HepG2 (cell line): ENCODE results near the gene FAM114A1. TPM values are rescaled to one million over a fixed set of nuclear protein-coding genes. Genes with fewer than 3 reads are reported as not detected.

Experiments used
- ATAC-seq: fragments of 200-7000 bp; cut with Tn5 transposase; 3 replicates; pipeline ENCODE4 v1.9.1; 2020; ENCODE audit warnings: mild to moderate bottlenecking, moderate library complexity
- BruUV-seq: library from RNA; stranded (reverse); fragments of 400-500 nt; replicated peaks from 2 replicates; lab custom pipeline; 2021; lab: Mats Ljungman, UMichigan
- CTCF ChIA-PET: fragments of 300-600 bp; formaldehyde crosslinking; extraction: SDS; loops from one replicate; lab custom pipeline; 2021; ENCODE audit warnings: low total read pairs, inconsistent platforms, low intra/inter-chr PET ratio; lab: Yijun Ruan, JAX
- POLR2A ChIA-PET: fragments of 350-600 bp; sonication (Branson Sonifier 250); formaldehyde crosslinking; loops from one replicate; lab custom pipeline; 2020; ENCODE audit warnings: antibody characterized with exemption, inconsistent platforms; lab: Yijun Ruan, JAX
- DNase-seq: peaks from one replicate; pipeline ENCODE4 v3.0.0-alpha.2; 2015; ENCODE audit warnings: low spot score
- FAIRE-seq: peaks from 3 replicates; lab custom pipeline; 2011; peaks lifted over from hg19 to GRCh38; lab: Jason Lieb, UNC
- H2AFZ ChIP-seq: one replicate; pipeline ENCODE4 v1.6.1; 2011; ENCODE audit warnings: low read length, inconsistent platforms
- H3K27ac ChIP-seq: fragments of 300-600 bp; 3 replicates; pipeline ENCODE4 v1.8.0; 2011; ENCODE audit warnings: mixed run types, mild to moderate bottlenecking, mixed read lengths, low read length, inconsistent platforms; ENCODE audit not compliant: insufficient read depth; ENCODE audit errors: extremely low read length
- H3K27me3 ChIP-seq, 2 experiments: fragments of 200-600 bp in 1 of 2; 2 replicates in 1 of 2; 3 replicates in 1 of 2; pipeline versions ENCODE4 v1.6.0 to v1.8.0; 2011; ENCODE audit warnings: low read length in 2 of 2, mild to moderate bottlenecking in 2 of 2, moderate library complexity in 2 of 2, inconsistent platforms in 1 of 2; ENCODE audit not compliant: insufficient read depth in 2 of 2, control insufficient read depth in 1 of 2
- H3K36me3 ChIP-seq, 2 experiments: fragments of 200-600 bp in 1 of 2; replicated peaks in 1 of 2; 2 replicates in 1 of 2; 3 replicates in 1 of 2; pipeline versions ENCODE4 v1.5.1 to v1.8.0; 2011; ENCODE audit warnings: low read length in 2 of 2, inconsistent platforms in 1 of 2; ENCODE audit not compliant: insufficient read depth in 2 of 2, control insufficient read depth in 1 of 2
- H3K4me1 ChIP-seq: 2 replicates; pipeline ENCODE4 v1.5.1; 2012; ENCODE audit warnings: low read length, inconsistent platforms; ENCODE audit not compliant: insufficient read depth
- H3K4me2 ChIP-seq: 2 replicates; pipeline ENCODE4 v1.6.0; 2011; ENCODE audit warnings: low read depth, low read length, inconsistent platforms
- H3K4me3 ChIP-seq, 3 experiments: fragments of 200-600 bp in 1 of 3; sonication (generic), shearing (Covaris generic) in 1 of 3; replicated peaks in 1 of 3; 2 replicates each; pipeline ENCODE4 v1.5.1; 2011 to 2016; ENCODE audit warnings: low read length in 3 of 3, inconsistent platforms in 2 of 3, low read depth in 2 of 3, mild to moderate bottlenecking in 2 of 3, control low read depth in 1 of 3, mixed read lengths in 1 of 3; ENCODE audit not compliant: insufficient read depth in 1 of 3
- H3K79me2 ChIP-seq: one replicate; pipeline ENCODE4 v1.6.1; 2011; ENCODE audit warnings: low read length, inconsistent platforms; ENCODE audit not compliant: insufficient read depth
- H3K9ac ChIP-seq: 2 replicates; pipeline ENCODE4 v1.6.0; 2011; ENCODE audit warnings: mild to moderate bottlenecking, low read depth, low read length, inconsistent platforms; ENCODE audit not compliant: insufficient read depth
- H3K9me3 ChIP-seq: 2 replicates; pipeline ENCODE4 v1.5.1; 2012; ENCODE audit warnings: mild to moderate bottlenecking, low read length
- H4K20me1 ChIP-seq: 2 replicates; pipeline ENCODE4 v1.6.0; 2011; ENCODE audit warnings: inconsistent platforms, mild to moderate bottlenecking, low read length, moderate library complexity; ENCODE audit not compliant: insufficient read depth
- ZNF816 ChIP-seq: sonication (generic); formaldehyde crosslinking; IDR thresholded peaks from 2 replicates; pipeline ENCODE4 v1.8.0; 2022; ENCODE audit warnings: missing genetic modification reagents, mild to moderate bottlenecking, borderline replicate concordance
- WGBS: methylation state at CpG from one replicate; pipeline ENCODE4 v1.1.6; 2017; ENCODE audit warnings: low lambda C conversion rate; 5-methylcytosine and 5-hydroxymethylcytosine counted together
- in situ Hi-C: cut with HindIII; loops from 2 replicates; pipeline ENCODE4 v1.10.0; 2017; ENCODE audit warnings: low pct_unique_long_range_greater_than_20kb; ENCODE audit not compliant: extremely low pct_ligation_motif_present
- intact Hi-C: fragments of 100-400 bp; cut with micrococcal nuclease; formaldehyde crosslinking; loops from one replicate; pipeline ENCODE4 v1.10.0; 2022; ENCODE audit not compliant: unreplicated experiment
- polyA plus RNA-seq, 8 experiments: library from polyadenylated mRNA; depleted of rRNA in 3 of 8; stranded (reverse) in 7 of 8; unstranded in 1 of 8; fragments of >200 nt; fragmentation: Illumina TruSeq in 4 of 8; extraction: Trizol in 4 of 8; gene quantifications; 2 replicates each; pipeline versions ENCODE4 v1.2.1 to v1.2.3, GENCODE V29; 2011 to 2016; ENCODE audit warnings: low read depth in 4 of 8, missing spikeins in 1 of 8, mixed read lengths in 1 of 8; ENCODE audit not compliant: insufficient read depth in 1 of 8
- total RNA-seq, 5 experiments: library from RNA; depleted of rRNA; stranded (reverse); fragments of >200 nt; fragmentation: Illumina TruSeq; extraction: Trizol; gene quantifications; 2 replicates each; pipeline ENCODE4 v1.2.3, GENCODE V29; 2016; ENCODE audit warnings: low read depth in 1 of 5
- TF ChIP-seq, protein P1 (sequence below): IDR thresholded peaks from 2 replicates; pipeline ENCODE4 v1.6.1; 2016; ENCODE audit warnings: low read depth, control low read depth
- TF ChIP-seq, protein P2 (sequence below): sonication (generic); formaldehyde crosslinking; IDR thresholded peaks from 2 replicates; pipeline ENCODE4 v1.5.0; 2020; ENCODE audit warnings: mild to moderate bottlenecking, missing genetic modification reagents, borderline replicate concordance

FAM114A1 gene
- total and polyA plus RNA-seq, 2 of the 13 experiments (the other 11 are each of a cell fraction or from before 2014, with no cell fraction given), result 61.0 to 76.9 TPM

DNA sequence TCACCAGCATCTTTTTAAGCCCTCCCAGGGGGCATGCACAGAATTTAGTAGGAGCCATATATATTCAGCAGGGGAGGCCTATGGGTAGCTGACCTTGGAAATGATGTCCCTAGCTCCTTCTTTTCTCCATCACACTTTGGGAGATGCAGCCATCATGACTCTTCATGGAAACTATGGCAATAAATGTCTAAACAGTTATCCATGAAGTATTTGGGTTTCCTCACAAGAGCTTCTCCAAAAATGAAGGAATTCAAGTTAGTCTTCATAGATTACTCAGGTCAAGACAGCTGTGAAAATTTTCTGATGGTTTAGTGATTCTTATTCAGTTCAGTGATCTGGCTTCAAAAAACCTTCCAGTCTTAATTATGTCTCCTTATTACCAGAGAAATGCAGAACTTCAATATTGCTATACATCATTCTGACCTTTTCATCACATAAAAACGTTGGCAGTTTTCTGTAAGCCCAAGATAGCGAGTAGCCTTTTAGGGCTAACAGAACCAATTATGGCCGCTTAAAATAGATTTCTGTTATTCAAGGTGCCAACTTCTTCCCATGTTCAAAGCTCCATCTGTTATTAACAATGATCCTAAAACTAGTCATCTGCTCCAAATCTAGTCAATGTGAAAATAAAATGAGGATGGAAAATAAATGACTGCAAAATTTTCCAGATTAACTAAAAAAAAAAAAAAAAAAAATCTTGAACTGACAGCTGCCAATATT, 112.1 kb downstream of the FAM114A1 start:
- no peak overlapping the region for H2AFZ ChIP-seq
- no peak overlapping the region for H3K4me3 ChIP-seq
- no peaks in the 10 kb centered on the region for H3K27me3 ChIP-seq
- H3K4me2 ChIP-seq, result no peak overlapping the region
- H3K9me3 ChIP-seq, result no peaks in the 10 kb centered on the region
- no peak for FAIRE-seq
- TF ChIP-seq, protein P1, sequence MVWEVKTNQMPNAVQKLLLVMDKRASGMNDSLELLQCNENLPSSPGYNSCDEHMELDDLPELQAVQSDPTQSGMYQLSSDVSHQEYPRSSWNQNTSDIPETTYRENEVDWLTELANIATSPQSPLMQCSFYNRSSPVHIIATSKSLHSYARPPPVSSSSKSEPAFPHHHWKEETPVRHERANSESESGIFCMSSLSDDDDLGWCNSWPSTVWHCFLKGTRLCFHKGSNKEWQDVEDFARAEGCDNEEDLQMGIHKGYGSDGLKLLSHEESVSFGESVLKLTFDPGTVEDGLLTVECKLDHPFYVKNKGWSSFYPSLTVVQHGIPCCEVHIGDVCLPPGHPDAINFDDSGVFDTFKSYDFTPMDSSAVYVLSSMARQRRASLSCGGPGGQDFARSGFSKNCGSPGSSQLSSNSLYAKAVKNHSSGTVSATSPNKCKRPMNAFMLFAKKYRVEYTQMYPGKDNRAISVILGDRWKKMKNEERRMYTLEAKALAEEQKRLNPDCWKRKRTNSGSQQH (CRISPR knock-in tag), result no peak
- TF ChIP-seq, protein P2, sequence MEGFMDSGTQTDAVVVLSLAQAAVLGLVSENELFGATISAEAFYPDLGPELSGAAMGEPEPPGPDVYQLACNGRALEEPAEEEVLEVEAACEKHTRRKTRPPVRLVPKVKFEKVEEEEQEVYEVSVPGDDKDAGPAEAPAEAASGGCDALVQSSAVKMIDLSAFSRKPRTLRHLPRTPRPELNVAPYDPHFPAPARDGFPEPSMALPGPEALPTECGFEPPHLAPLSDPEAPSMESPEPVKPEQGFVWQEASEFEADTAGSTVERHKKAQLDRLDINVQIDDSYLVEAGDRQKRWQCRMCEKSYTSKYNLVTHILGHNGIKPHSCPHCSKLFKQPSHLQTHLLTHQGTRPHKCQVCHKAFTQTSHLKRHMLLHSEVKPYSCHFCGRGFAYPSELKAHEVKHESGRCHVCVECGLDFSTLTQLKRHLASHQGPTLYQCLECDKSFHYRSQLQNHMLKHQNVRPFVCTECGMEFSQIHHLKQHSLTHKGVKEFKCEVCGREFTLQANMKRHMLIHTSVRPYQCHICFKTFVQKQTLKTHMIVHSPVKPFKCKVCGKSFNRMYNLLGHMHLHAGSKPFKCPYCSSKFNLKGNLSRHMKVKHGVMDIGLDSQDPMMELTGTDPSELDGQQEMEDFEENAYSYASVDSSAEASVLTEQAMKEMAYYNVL, result no peak
- no peak for TF ChIP-seq ZNF816 (CRISPR knock-in tag)
- TF ChIP-seq, all 625 proteins: peak for 0
- DNase-seq, result no peak
- ChIA-PET CTCF (no interaction called here), POLR2A (interaction anchor here (0.6 kb wide), 1 partner anchor 12 kb away, joined by 3 read pairs; no protein-coding TSS in a partner anchor)
- Histone ChIP-seq H3K9ac (no peak overlapping the region), H3K79me2 (no peaks in the 10 kb centered on the region), H4K20me1 (no peaks in the 10 kb centered on the region), H3K36me3 (no peaks in the 10 kb centered on the region), H3K27ac (no peak overlapping the region), H3K4me1 (peaks cover 18% of the 10 kb centered on the region)
- BruUV-seq, result no TSS peak
- in situ Hi-C loops, result no loop called here
- 63% methylated on average over 3 of the region's 3 CpGs for WGBS
- intact Hi-C loops, result loop anchor here (10.0 kb wide), 1 partner anchor 45 kb away; no protein-coding TSS in a partner anchor
- no peak for ATAC-seq
